HepG2 (cell line): ENCODE data around the gene RAB43. TPM values are rescaled to one million over a fixed set of nuclear protein-coding genes. Genes with fewer than 3 reads are reported as not detected.

Experiments used
- ATAC-seq: fragments of 200-7000 bp; cut with Tn5 transposase; 3 replicates; pipeline ENCODE4 v1.9.1; 2020; ENCODE audit warnings: mild to moderate bottlenecking, moderate library complexity
- BruUV-seq: library from RNA; stranded (reverse); fragments of 400-500 nt; replicated peaks from 2 replicates; lab custom pipeline; 2021; lab: Mats Ljungman, UMichigan
- CTCF ChIA-PET: fragments of 300-600 bp; formaldehyde crosslinking; extraction: SDS; loops from one replicate; lab custom pipeline; 2021; ENCODE audit warnings: low total read pairs, inconsistent platforms, low intra/inter-chr PET ratio; lab: Yijun Ruan, JAX
- POLR2A ChIA-PET: fragments of 350-600 bp; sonication (Branson Sonifier 250); formaldehyde crosslinking; loops from one replicate; lab custom pipeline; 2020; ENCODE audit warnings: antibody characterized with exemption, inconsistent platforms; lab: Yijun Ruan, JAX
- DNase-seq: peaks from one replicate; pipeline ENCODE4 v3.0.0-alpha.2; 2015; ENCODE audit warnings: low spot score
- FAIRE-seq: peaks from 3 replicates; lab custom pipeline; 2011; peaks lifted over from hg19 to GRCh38; lab: Jason Lieb, UNC
- H2AFZ ChIP-seq: one replicate; pipeline ENCODE4 v1.6.1; 2011; ENCODE audit warnings: low read length, inconsistent platforms
- H3K27ac ChIP-seq: fragments of 300-600 bp; 3 replicates; pipeline ENCODE4 v1.8.0; 2011; ENCODE audit warnings: mixed run types, mild to moderate bottlenecking, mixed read lengths, low read length, inconsistent platforms; ENCODE audit not compliant: insufficient read depth; ENCODE audit errors: extremely low read length
- H3K27me3 ChIP-seq, 2 experiments: fragments of 200-600 bp in 1 of 2; 2 replicates in 1 of 2; 3 replicates in 1 of 2; pipeline versions ENCODE4 v1.6.0 to v1.8.0; 2011; ENCODE audit warnings: low read length in 2 of 2, mild to moderate bottlenecking in 2 of 2, moderate library complexity in 2 of 2, inconsistent platforms in 1 of 2; ENCODE audit not compliant: insufficient read depth in 2 of 2, control insufficient read depth in 1 of 2
- H3K36me3 ChIP-seq, 2 experiments: fragments of 200-600 bp in 1 of 2; replicated peaks in 1 of 2; 2 replicates in 1 of 2; 3 replicates in 1 of 2; pipeline versions ENCODE4 v1.5.1 to v1.8.0; 2011; ENCODE audit warnings: low read length in 2 of 2, inconsistent platforms in 1 of 2; ENCODE audit not compliant: insufficient read depth in 2 of 2, control insufficient read depth in 1 of 2
- H3K4me1 ChIP-seq: 2 replicates; pipeline ENCODE4 v1.5.1; 2012; ENCODE audit warnings: low read length, inconsistent platforms; ENCODE audit not compliant: insufficient read depth
- H3K4me2 ChIP-seq: 2 replicates; pipeline ENCODE4 v1.6.0; 2011; ENCODE audit warnings: low read depth, low read length, inconsistent platforms
- H3K4me3 ChIP-seq, 3 experiments: fragments of 200-600 bp in 1 of 3; sonication (generic), shearing (Covaris generic) in 1 of 3; replicated peaks in 1 of 3; 2 replicates each; pipeline ENCODE4 v1.5.1; 2011 to 2016; ENCODE audit warnings: low read length in 3 of 3, inconsistent platforms in 2 of 3, low read depth in 2 of 3, mild to moderate bottlenecking in 2 of 3, control low read depth in 1 of 3, mixed read lengths in 1 of 3; ENCODE audit not compliant: insufficient read depth in 1 of 3
- H3K79me2 ChIP-seq: one replicate; pipeline ENCODE4 v1.6.1; 2011; ENCODE audit warnings: low read length, inconsistent platforms; ENCODE audit not compliant: insufficient read depth
- H3K9ac ChIP-seq: 2 replicates; pipeline ENCODE4 v1.6.0; 2011; ENCODE audit warnings: mild to moderate bottlenecking, low read depth, low read length, inconsistent platforms; ENCODE audit not compliant: insufficient read depth
- H3K9me3 ChIP-seq: 2 replicates; pipeline ENCODE4 v1.5.1; 2012; ENCODE audit warnings: mild to moderate bottlenecking, low read length
- H4K20me1 ChIP-seq: 2 replicates; pipeline ENCODE4 v1.6.0; 2011; ENCODE audit warnings: inconsistent platforms, mild to moderate bottlenecking, low read length, moderate library complexity; ENCODE audit not compliant: insufficient read depth
- ATM ChIP-seq: fragments of 450-650 bp; IDR thresholded peaks from 2 replicates; pipeline ENCODE4 v1.7.1; 2017; ENCODE audit warnings: mild to moderate bottlenecking, borderline replicate concordance
- DNMT1 ChIP-seq: sonication (generic); formaldehyde crosslinking; IDR thresholded peaks from 2 replicates; pipeline ENCODE4 v1.5.1; 2020; ENCODE audit warnings: mild to moderate bottlenecking, missing genetic modification reagents
- DPF2 ChIP-seq: sonication (generic); formaldehyde crosslinking; IDR thresholded peaks from 2 replicates; pipeline ENCODE4 v1.4.0; 2020; ENCODE audit warnings: mild to moderate bottlenecking, low read depth, missing genetic modification reagents, borderline replicate concordance
- GATA4 ChIP-seq: sonication (generic); IDR thresholded peaks from 2 replicates; pipeline ENCODE4 v1.6.1; 2016; ENCODE audit warnings: antibody characterized with exemption, low read depth, borderline replicate concordance
- HNF4G ChIP-seq, 2 experiments: sonication (generic) in 1 of 2; formaldehyde crosslinking in 1 of 2; IDR thresholded peaks; 2 replicates each; pipeline versions ENCODE4 v1.4.0 to v1.6.1; 2011 to 2020; ENCODE audit warnings: borderline replicate concordance in 2 of 2, low read depth in 2 of 2, mild to moderate bottlenecking in 2 of 2, low read length in 1 of 2, missing genetic modification reagents in 1 of 2, moderate library complexity in 1 of 2
- NR2F6 ChIP-seq, 2 experiments: IDR thresholded peaks; 2 replicates each; pipeline ENCODE4 v1.6.1; 2016; ENCODE audit warnings: antibody characterized with exemption in 1 of 2, mild to moderate bottlenecking in 1 of 2
- ZBTB42 ChIP-seq: sonication (generic); formaldehyde crosslinking; IDR thresholded peaks from 2 replicates; pipeline ENCODE4 v1.5.0; 2020; ENCODE audit warnings: mild to moderate bottlenecking, missing genetic modification reagents
- ZSCAN9 ChIP-seq: IDR thresholded peaks from 2 replicates; pipeline ENCODE4 v1.6.1; 2016; ENCODE audit warnings: borderline replicate concordance
- WGBS: methylation state at CpG from one replicate; pipeline ENCODE4 v1.1.6; 2017; ENCODE audit warnings: low lambda C conversion rate; 5-methylcytosine and 5-hydroxymethylcytosine counted together
- in situ Hi-C: cut with HindIII; loops from 2 replicates; pipeline ENCODE4 v1.10.0; 2017; ENCODE audit warnings: low pct_unique_long_range_greater_than_20kb; ENCODE audit not compliant: extremely low pct_ligation_motif_present
- intact Hi-C: fragments of 100-400 bp; cut with micrococcal nuclease; formaldehyde crosslinking; loops from one replicate; pipeline ENCODE4 v1.10.0; 2022; ENCODE audit not compliant: unreplicated experiment
- polyA plus RNA-seq, 8 experiments: library from polyadenylated mRNA; depleted of rRNA in 3 of 8; stranded (reverse) in 7 of 8; unstranded in 1 of 8; fragments of >200 nt; fragmentation: Illumina TruSeq in 4 of 8; extraction: Trizol in 4 of 8; gene quantifications; 2 replicates each; pipeline versions ENCODE4 v1.2.1 to v1.2.3, GENCODE V29; 2011 to 2016; ENCODE audit warnings: low read depth in 4 of 8, missing spikeins in 1 of 8, mixed read lengths in 1 of 8; ENCODE audit not compliant: insufficient read depth in 1 of 8
- total RNA-seq, 5 experiments: library from RNA; depleted of rRNA; stranded (reverse); fragments of >200 nt; fragmentation: Illumina TruSeq; extraction: Trizol; gene quantifications; 2 replicates each; pipeline ENCODE4 v1.2.3, GENCODE V29; 2016; ENCODE audit warnings: low read depth in 1 of 5
- TF ChIP-seq, protein P1 (sequence below), 2 experiments: fragments of 450-650 bp in 1 of 2; sonication (generic) in 1 of 2; formaldehyde crosslinking in 1 of 2; IDR thresholded peaks; 2 replicates each; pipeline versions ENCODE4 v1.6.1 to v1.8.0; 2016 to 2022; ENCODE audit warnings: antibody characterized with exemption in 1 of 2, mild to moderate bottlenecking in 1 of 2, missing genetic modification reagents in 1 of 2

The RAB43 gene
- total and polyA plus RNA-seq, 2 of the 13 experiments (the other 11 are each of a cell fraction or from before 2014, with no cell fraction given): 11.8 to 18.4 TPM

DNA sequence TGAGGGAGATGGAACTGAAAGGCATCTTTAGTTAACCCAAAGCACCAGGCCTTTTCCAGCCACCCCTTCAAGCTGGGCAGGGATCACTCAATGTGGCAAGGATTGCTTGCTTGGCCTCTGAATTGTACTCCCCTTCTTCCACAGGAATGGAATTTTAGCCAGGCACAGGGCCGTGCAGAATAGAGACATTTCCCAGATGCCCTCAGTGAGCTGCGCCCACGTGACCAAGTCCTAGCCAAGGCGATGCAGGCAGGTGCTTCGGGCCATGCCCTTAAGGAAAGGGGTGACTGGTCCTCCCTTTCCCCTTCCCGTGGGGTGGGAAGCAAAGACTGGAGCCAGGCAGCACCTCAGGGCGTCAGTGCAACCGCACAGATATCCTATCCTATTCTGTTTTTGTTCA, 43.1 kb downstream of the RAB43 start:
- Histone ChIP-seq H3K27ac (no peak overlapping the region), H3K36me3 (no peaks in the 10 kb centered on the region), H3K27me3 (no peaks in the 10 kb centered on the region; a peak in 1 of 5 replicates), H3K4me1 (peaks cover 21% of the 10 kb centered on the region), H4K20me1 (no peaks in the 10 kb centered on the region), H3K4me2 (no peak overlapping the region), H3K79me2 (no peaks in the 10 kb centered on the region), H3K9me3 (no peaks in the 10 kb centered on the region), H2AFZ (no peak overlapping the region), H3K9ac (no peak overlapping the region), H3K4me3 (no peak overlapping the region)
- 50% methylated on average over 3 of the region's 8 CpGs for WGBS
- POLR2A ChIA-PET: no interaction called here
- FAIRE-seq: no peak
- no TSS peak for BruUV-seq
- intact Hi-C loops: no loop called here
- CTCF ChIA-PET: no interaction called here
- ATAC-seq: no peak
- TF ChIP-seq ATM (no peak), DNMT1 (CRISPR knock-in tag) (no peak), ZBTB42 (CRISPR knock-in tag) (no peak), DPF2 (CRISPR knock-in tag) (no peak), ZSCAN9 (CRISPR knock-in tag) (no peak)
- no peak for DNase-seq
- in situ Hi-C loops: no loop called here

DNA sequence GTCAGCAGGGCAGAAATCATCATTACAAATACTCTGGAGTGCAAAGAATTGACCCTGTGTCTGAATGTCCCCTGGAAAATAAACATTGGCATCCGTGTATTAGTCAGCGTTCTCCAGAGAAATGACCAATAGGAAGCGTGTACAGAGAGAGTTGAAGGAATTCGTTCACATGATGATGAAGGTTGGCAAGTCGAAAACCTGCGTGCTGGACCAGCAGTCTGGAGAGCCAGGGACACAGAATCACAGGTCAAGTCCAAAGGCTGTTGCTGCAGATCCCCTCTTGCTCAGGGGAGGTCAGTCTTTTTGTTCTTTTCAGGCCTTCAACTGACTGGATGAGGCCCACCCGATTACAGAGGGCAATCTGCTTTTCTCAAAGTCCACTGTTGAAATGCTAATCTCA, 44.4 kb downstream of the RAB43 start:
- no TSS peak for BruUV-seq
- DNase-seq (peak; percentile 77), FAIRE-seq (peak; percentile 49), ATAC-seq (peak; percentile 88)
- in situ Hi-C loops: no loop called here
- CTCF ChIA-PET: no interaction called here
- H3K9ac ChIP-seq: no peak overlapping the region
- 0% methylated on average over 7 of the region's 7 CpGs for WGBS
- H3K4me2 ChIP-seq: no peak overlapping the region
- intact Hi-C loops: loop anchor here (1.0 kb wide), 1 partner anchor 24 kb away; no protein-coding TSS in a partner anchor
- no peaks in the 10 kb centered on the region for H3K9me3 ChIP-seq
- H3K4me3 ChIP-seq: no peak overlapping the region
- H4K20me1 ChIP-seq: no peaks in the 10 kb centered on the region
- no peaks in the 10 kb centered on the region; a peak in 2 of 5 replicates for H3K27me3 ChIP-seq
- H2AFZ ChIP-seq: no peak overlapping the region
- H3K4me1 ChIP-seq: peaks cover 21% of the 10 kb centered on the region
- POLR2A ChIA-PET: no interaction called here
- no peaks in the 10 kb centered on the region for H3K79me2 ChIP-seq
- H3K36me3 ChIP-seq: no peaks in the 10 kb centered on the region
- no peak overlapping the region for H3K27ac ChIP-seq
- TF ChIP-seq, protein P1, sequence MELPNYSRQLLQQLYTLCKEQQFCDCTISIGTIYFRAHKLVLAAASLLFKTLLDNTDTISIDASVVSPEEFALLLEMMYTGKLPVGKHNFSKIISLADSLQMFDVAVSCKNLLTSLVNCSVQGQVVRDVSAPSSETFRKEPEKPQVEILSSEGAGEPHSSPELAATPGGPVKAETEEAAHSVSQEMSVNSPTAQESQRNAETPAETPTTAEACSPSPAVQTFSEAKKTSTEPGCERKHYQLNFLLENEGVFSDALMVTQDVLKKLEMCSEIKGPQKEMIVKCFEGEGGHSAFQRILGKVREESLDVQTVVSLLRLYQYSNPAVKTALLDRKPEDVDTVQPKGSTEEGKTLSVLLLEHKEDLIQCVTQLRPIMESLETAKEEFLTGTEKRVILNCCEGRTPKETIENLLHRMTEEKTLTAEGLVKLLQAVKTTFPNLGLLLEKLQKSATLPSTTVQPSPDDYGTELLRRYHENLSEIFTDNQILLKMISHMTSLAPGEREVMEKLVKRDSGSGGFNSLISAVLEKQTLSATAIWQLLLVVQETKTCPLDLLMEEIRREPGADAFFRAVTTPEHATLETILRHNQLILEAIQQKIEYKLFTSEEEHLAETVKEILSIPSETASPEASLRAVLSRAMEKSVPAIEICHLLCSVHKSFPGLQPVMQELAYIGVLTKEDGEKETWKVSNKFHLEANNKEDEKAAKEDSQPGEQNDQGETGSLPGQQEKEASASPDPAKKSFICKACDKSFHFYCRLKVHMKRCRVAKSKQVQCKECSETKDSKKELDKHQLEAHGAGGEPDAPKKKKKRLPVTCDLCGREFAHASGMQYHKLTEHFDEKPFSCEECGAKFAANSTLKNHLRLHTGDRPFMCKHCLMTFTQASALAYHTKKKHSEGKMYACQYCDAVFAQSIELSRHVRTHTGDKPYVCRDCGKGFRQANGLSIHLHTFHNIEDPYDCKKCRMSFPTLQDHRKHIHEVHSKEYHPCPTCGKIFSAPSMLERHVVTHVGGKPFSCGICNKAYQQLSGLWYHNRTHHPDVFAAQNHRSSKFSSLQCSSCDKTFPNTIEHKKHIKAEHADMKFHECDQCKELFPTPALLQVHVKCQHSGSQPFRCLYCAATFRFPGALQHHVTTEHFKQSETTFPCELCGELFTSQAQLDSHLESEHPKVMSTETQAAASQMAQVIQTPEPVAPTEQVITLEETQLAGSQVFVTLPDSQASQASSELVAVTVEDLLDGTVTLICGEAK (IDR thresholded peaks at IDR 0.05): no peak
- TF ChIP-seq, protein P1 (CRISPR knock-in tag; IDR thresholded peaks at IDR 0.05): no peak
- peak; percentile 41; the same call in 1 of the 2 replicates for TF ChIP-seq HNF4G (IDR thresholded peaks at IDR 0.05; ENCODE audit: borderline replicate concordance, low read depth, low read length)
- TF ChIP-seq HNF4G (CRISPR knock-in tag; IDR thresholded peaks at IDR 0.05; ENCODE audit: borderline replicate concordance, low read depth): no peak
- TF ChIP-seq NR2F6 (IDR thresholded peaks at IDR 0.05): 0 out of 2 replicates have a peak, but pooled peaks have one; percentile 17
- TF ChIP-seq NR2F6 (CRISPR knock-in tag; IDR thresholded peaks at IDR 0.05): 0 out of 2 replicates have a peak, but pooled peaks have one; percentile 33
- no peak for TF ChIP-seq GATA4
